Immature natural killer cell (primary cell): Measurements from ENCODE around the gene ZCCHC14. TPM values are rescaled to one million over a fixed set of nuclear protein-coding genes. Genes with fewer than 3 reads are reported as not detected.
A peak's percentile ranks its signal among the peaks of the same experiment; 100 is the strongest.

ENCODE experiments used
- DNase-seq, 3 donors: peaks; one replicate each; pipeline ENCODE4 v3.0.0; 2022; ENCODE audit warnings: mixed read lengths in 1 of 3
- H3K27ac Mint-ChIP-seq, 6 donors: one replicate each; pipeline ENCODE4 v1.8.0; 2020; ENCODE audit warnings: mixed read lengths in 6 of 6, mild to moderate bottlenecking in 5 of 6, inconsistent platforms in 4 of 6, moderate library complexity in 3 of 6
- H3K27me3 Mint-ChIP-seq, 3 donors: one replicate each; pipeline ENCODE4 v1.8.0; 2020 to 2021; ENCODE audit warnings: low read depth in 3 of 3, mild to moderate bottlenecking in 3 of 3, mixed read lengths in 3 of 3, moderate library complexity in 3 of 3, inconsistent platforms in 1 of 3
- H3K36me3 Mint-ChIP-seq, 3 donors: one replicate each; pipeline ENCODE4 v1.8.0; 2020; ENCODE audit warnings: mixed read lengths in 3 of 3, inconsistent platforms in 2 of 3, mild to moderate bottlenecking in 2 of 3
- H3K4me1 Mint-ChIP-seq, 2 donors: one replicate each; pipeline ENCODE4 v1.8.0; 2020; ENCODE audit warnings: inconsistent platforms in 2 of 2, mild to moderate bottlenecking in 2 of 2, mixed read lengths in 2 of 2, moderate library complexity in 1 of 2
- H3K4me3 Mint-ChIP-seq, 5 donors: one replicate each; pipeline ENCODE4 v1.8.0; 2020; ENCODE audit warnings: mild to moderate bottlenecking in 5 of 5, mixed read lengths in 5 of 5, inconsistent platforms in 3 of 5, moderate library complexity in 3 of 5
- H3K9me3 Mint-ChIP-seq, 6 donors: one replicate each; pipeline ENCODE4 v1.8.0; 2020; ENCODE audit warnings: mild to moderate bottlenecking in 6 of 6, mixed read lengths in 6 of 6, inconsistent platforms in 4 of 6, moderate library complexity in 3 of 6
- polyA plus RNA-seq, 3 donors: library from polyadenylated mRNA; unstranded; fragments of 300-500 nt; fragmentation: Illumina TruSeq; gene quantifications; one replicate each; pipeline ENCODE4 v1.2.3, GENCODE V29; 2021

ZCCHC14 gene
- polyA plus RNA-seq, 3 donors from 2014 or later, result 0.17 to 0.48 TPM; not detected in 1

DNA sequence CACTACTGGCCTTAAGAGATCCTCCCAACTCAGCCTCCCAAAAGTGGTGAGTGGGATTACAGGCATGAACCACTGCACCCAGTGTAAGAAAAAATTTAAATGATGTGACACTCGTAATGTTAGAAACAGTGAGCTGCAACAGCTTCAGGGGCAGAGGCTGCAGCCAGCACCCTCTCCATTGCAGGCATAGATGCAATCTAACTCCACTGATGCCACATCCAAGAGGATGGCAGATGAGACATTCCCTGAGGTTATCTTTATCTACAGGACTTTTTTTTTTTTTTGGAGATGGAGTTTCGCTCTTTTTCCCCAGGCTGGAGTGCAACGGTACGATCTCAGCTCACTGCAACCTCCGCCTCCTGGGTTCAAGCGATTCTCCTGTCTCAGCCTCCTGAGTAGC lies 19.9 kb downstream of the ZCCHC14 start:
- Mint-ChIP-seq H3K36me3 (no peaks in the 10 kb centered on the region), H3K27ac (no peak overlapping the region), H3K4me3 (no peak overlapping the region), H3K9me3 (no peaks in the 10 kb centered on the region), H3K27me3 (peaks cover 0 to 2% (median 0%) of the 10 kb centered on the region in 3 donors), H3K4me1 (peaks cover 13 to 47% of the 10 kb centered on the region in 2 donors)
- DNase-seq, result no peak

- Mint-ChIP-seq H3K9me3 (no peaks in the 10 kb centered on the region), H3K27ac (no peak overlapping the region), H3K4me1 (peaks cover 11 to 46% of the 10 kb centered on the region in 2 donors), H3K27me3 (peaks cover 0 to 2% (median 0%) of the 10 kb centered on the region in 3 donors), H3K36me3 (no peaks in the 10 kb centered on the region), H3K4me3 (no peak overlapping the region)
- no peak for DNase-seq
Measured at GRCh38 chr16:87472142-87472778, 20.6 kb downstream of the ZCCHC14 start.

DNA sequence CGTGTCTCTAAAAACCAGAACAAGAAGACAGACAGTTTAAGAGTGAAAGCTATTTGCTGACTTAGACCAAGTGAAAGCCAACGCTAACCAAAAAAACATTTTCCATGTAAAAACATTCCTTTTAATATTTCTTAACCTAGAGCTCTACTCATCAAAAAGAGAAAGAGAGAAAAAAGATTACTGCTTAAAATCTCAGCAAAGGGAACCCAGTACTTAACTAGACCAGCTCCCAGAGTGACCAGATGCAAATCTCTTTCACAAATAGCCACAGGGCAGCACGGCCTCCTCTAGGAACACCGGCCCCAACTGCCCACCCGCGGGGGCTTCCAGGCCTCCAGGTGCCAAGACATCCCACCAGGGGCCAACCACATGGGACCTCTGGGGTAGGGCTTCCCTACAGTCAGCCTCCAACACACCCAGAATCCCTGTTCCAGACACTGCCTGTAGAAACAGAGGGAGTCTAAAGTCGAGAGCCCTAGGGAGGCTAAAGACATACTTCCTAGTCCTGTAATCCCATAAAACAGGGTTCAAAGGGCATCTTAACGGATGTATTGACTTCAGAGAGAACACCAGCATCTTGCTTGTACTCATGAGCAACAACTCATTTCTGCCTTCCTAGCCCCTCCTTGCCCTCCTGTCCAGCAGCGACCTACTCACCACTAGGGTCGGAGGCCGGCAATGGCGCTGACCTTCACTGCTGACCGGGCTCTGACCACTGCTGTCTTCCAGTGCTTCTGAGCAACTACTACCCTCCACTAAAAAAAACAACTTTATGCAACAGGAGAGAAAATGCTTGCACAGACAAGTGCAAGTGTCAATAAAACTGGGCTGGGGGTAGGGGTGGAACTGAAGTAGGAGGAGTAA lies 21.3 kb downstream of the ZCCHC14 start:
- DNase-seq, result no peak
- Mint-ChIP-seq H3K27me3 (peaks cover 0 to 2% (median 0%) of the 10 kb centered on the region in 3 donors), H3K4me1 (peaks cover 13 to 53% of the 10 kb centered on the region in 2 donors), H3K27ac (no peak overlapping the region), H3K9me3 (no peaks in the 10 kb centered on the region), H3K4me3 (no peak overlapping the region), H3K36me3 (no peaks in the 10 kb centered on the region)

GRCh38 chr16:87470332-87470731 lies 22.5 kb downstream of the ZCCHC14 start:
- Mint-ChIP-seq H3K4me1 (peaks cover 19 to 52% of the 10 kb centered on the region in 2 donors), H3K36me3 (no peaks in the 10 kb centered on the region), H3K27ac (peak overlapping the region in 1 of 6 donors; percentile 16), H3K4me3 (no peak overlapping the region), H3K9me3 (no peaks in the 10 kb centered on the region), H3K27me3 (peaks cover 0 to 2% (median 0%) of the 10 kb centered on the region in 3 donors)
- DNase-seq, result no peak

DNA sequence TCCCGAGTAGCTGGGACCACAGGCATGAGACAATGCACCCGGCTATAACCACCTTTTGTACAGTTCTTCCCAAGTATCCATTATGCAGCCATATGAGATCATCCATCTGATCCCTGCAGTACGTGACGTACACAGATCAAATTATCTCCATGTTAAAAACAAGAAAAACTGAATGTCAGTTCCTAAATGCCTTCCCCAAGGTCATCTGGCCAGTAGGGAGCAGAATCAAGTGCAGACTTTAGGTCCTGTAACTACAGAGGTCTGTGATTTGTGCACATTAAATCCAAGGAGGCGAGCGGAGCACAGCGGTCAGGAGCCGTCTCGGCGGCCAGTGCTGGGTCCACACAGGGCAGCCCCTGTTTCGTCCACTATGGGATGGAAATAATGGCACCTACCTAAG lies 23.7 kb downstream of the ZCCHC14 start:
- no peaks in the 10 kb centered on the region for H3K36me3 Mint-ChIP-seq
- no peak for DNase-seq
- no peak overlapping the region for H3K27ac Mint-ChIP-seq
- H3K4me1 Mint-ChIP-seq, result peaks cover 26 to 52% of the 10 kb centered on the region in 2 donors
- no peaks in the 10 kb centered on the region for H3K9me3 Mint-ChIP-seq
- H3K27me3 Mint-ChIP-seq, result no peaks in the 10 kb centered on the region
- no peak overlapping the region for H3K4me3 Mint-ChIP-seq

DNA sequence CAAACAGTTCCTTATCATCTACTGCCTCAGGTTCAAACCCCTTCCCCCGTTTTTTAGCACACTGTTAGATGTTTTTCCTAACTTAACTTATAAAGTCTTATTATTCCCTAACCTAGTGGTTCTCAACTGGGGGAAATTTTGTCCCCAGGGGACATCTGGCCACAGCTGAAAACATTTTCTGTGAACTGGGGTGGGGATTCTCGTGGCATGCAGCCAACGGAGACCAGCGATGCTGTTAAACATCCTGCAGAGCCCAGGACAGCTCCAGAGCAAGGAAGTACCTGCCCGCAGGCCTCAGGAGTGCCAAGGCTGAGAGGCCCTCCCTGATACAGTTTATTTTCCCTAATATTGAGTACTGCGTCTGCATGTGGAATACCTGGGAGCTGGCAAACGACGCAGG lies 24.3 kb downstream of the ZCCHC14 start:
- Mint-ChIP-seq H3K27me3 (no peaks in the 10 kb centered on the region), H3K27ac (no peak overlapping the region), H3K9me3 (no peaks in the 10 kb centered on the region), H3K4me1 (peaks cover 30 to 54% of the 10 kb centered on the region in 2 donors), H3K4me3 (no peak overlapping the region), H3K36me3 (no peaks in the 10 kb centered on the region)
- DNase-seq, result no peak

- H3K27me3 Mint-ChIP-seq, result no peaks in the 10 kb centered on the region
- H3K4me3 Mint-ChIP-seq, result no peak overlapping the region
- no peaks in the 10 kb centered on the region for H3K9me3 Mint-ChIP-seq
- H3K36me3 Mint-ChIP-seq, result no peaks in the 10 kb centered on the region
- no peak overlapping the region for H3K27ac Mint-ChIP-seq
- DNase-seq, result no peak
- H3K4me1 Mint-ChIP-seq, result peaks cover 34 to 56% of the 10 kb centered on the region in 2 donors
Measured at GRCh38 chr16:87466975-87467501, 25.8 kb downstream of the ZCCHC14 start.

DNA sequence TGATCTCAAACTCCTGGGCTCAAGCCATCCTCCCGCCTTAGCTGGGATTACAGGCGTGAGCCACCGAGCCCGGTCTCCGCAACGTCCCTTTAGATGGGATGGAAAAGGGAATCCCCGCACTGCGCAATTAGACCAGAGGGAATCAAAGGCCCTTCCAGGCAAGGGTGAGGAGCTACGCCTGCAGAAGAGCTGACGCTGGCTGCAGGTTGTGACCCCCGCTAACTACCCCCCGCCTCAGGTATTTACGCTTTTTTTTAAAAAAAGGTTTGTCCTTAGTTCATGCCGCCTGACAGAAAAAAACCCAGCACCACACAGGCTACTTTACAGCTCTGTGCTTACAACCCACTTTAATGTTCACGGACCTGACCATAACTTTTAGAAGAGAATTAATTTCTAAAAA lies 26.9 kb downstream of the ZCCHC14 start:
- DNase-seq, result no peak
- H3K4me3 Mint-ChIP-seq, result no peak overlapping the region
- no peaks in the 10 kb centered on the region for H3K36me3 Mint-ChIP-seq
- no peaks in the 10 kb centered on the region for H3K27me3 Mint-ChIP-seq
- no peaks in the 10 kb centered on the region for H3K9me3 Mint-ChIP-seq
- H3K4me1 Mint-ChIP-seq, result peaks cover 37 to 54% of the 10 kb centered on the region in 2 donors
- no peak overlapping the region for H3K27ac Mint-ChIP-seq

- DNase-seq, result no peak
- Mint-ChIP-seq H3K9me3 (no peaks in the 10 kb centered on the region), H3K27ac (peak overlapping the region in 5 of 6 donors; percentile 47 to 86 (median 81)), H3K36me3 (no peaks in the 10 kb centered on the region), H3K4me3 (peak overlapping the region; percentile 49 to 70 (median 56)), H3K27me3 (no peaks in the 10 kb centered on the region), H3K4me1 (peaks cover 37 to 51% of the 10 kb centered on the region in 2 donors)
Measured at GRCh38 chr16:87465306-87465705, 27.5 kb downstream of the ZCCHC14 start.

- H3K9me3 Mint-ChIP-seq, result no peaks in the 10 kb centered on the region
- H3K36me3 Mint-ChIP-seq, result no peaks in the 10 kb centered on the region
- DNase-seq, result peak in 1 of 3 donors; percentile 3
- no peaks in the 10 kb centered on the region for H3K27me3 Mint-ChIP-seq
- H3K4me1 Mint-ChIP-seq, result peaks cover 37 to 50% of the 10 kb centered on the region in 2 donors
- peak overlapping the region; percentile 49 to 70 (median 56) for H3K4me3 Mint-ChIP-seq
- H3K27ac Mint-ChIP-seq, result peak overlapping the region; percentile 47 to 86 (median 80)
Measured at GRCh38 chr16:87464691-87465300, 28.0 kb downstream of the ZCCHC14 start.

GRCh38 chr16:87463722-87464690 lies 28.8 kb downstream of the ZCCHC14 start:
- peak in 2 of 3 donors; percentile 10 to 22 for DNase-seq
- no peaks in the 10 kb centered on the region for H3K27me3 Mint-ChIP-seq

GRCh38 chr16:87461466-87461991 lies 31.3 kb downstream of the ZCCHC14 start:
- no peak overlapping the region for H3K27ac Mint-ChIP-seq
- H3K4me1 Mint-ChIP-seq, result peaks cover 34 to 43% of the 10 kb centered on the region in 2 donors
- H3K4me3 Mint-ChIP-seq, result no peak overlapping the region

More at GRCh38 chr16:87463722-87464690, 28.8 kb downstream of the ZCCHC14 start:
- Mint-ChIP-seq H3K27ac (peak overlapping the region; percentile 47 to 86 (median 82)), H3K4me3 (peak overlapping the region; percentile 49 to 71 (median 69)), H3K9me3 (no peaks in the 10 kb centered on the region), H3K4me1 (peaks cover 37 to 50% of the 10 kb centered on the region in 2 donors), H3K36me3 (no peaks in the 10 kb centered on the region)

GRCh38 chr16:87460936-87461335 lies 31.9 kb downstream of the ZCCHC14 start:
- Mint-ChIP-seq H3K27ac (no peak overlapping the region), H3K4me1 (peaks cover 30 to 37% of the 10 kb centered on the region in 2 donors), H3K9me3 (no peaks in the 10 kb centered on the region), H3K36me3 (no peaks in the 10 kb centered on the region), H3K4me3 (no peak overlapping the region), H3K27me3 (no peaks in the 10 kb centered on the region)
- no peak for DNase-seq

More at GRCh38 chr16:87461466-87461991, 31.3 kb downstream of the ZCCHC14 start:
- DNase-seq, result no peak
- H3K27me3 Mint-ChIP-seq, result no peaks in the 10 kb centered on the region
- no peaks in the 10 kb centered on the region for H3K9me3 Mint-ChIP-seq
- no peaks in the 10 kb centered on the region for H3K36me3 Mint-ChIP-seq
